Measurements from ENCODE around the gene CDC5L.

CDC5L gene

DNA sequence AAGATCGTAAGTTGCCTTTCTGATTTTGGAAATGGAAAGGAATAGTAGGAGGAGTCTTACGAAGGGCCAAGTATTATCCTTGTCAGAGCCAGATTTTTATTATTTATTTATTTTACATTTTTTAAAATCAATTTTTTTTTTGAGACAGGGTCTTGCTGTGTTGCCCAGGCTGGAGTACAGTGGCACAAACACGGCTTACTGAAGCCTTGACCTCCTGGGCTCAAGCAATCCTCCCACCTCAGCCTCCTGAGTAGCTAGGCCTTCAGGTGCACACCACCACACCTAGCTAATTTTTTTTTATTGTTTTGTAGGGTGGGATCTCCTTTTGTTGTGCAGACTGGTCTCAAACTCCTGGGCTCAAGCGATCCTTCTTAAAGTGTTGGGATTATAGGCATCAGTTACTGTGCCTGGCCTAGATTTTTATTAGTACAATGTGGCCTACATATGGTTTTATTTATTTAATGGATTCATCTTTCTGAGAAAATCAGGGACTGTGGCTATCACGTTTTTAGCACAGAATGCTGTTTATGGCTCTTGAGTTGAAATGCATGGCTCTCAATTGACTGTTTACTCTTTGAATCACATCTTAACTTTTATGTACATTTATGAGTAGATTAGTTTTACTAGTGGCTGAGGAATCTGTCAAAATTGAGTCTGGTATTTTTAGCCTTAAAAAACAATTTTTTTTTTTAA, 16.7 kb downstream of the CDC5L start:
- Histone ChIP-seq H3K4me3 (ENCODE audit: insufficient read depth, low read length, poor library complexity, severe bottlenecking) (no peak overlapping the region), H3K27ac (ENCODE audit: low read depth, low read length) (no peak overlapping the region), H3K9me2 (replicated peaks; ENCODE audit: insufficient read depth, low read length) (no peaks in the 10 kb centered on the region), H3K9me3 (ENCODE audit: insufficient read depth, low read length) (no peaks in the 10 kb centered on the region), H3K27me3 (ENCODE audit: low read length) (no peaks in the 10 kb centered on the region), H3F3A (ENCODE audit: insufficient read depth) (peaks cover 3% of the 10 kb centered on the region; the same call in 1 of the 2 replicates), H2AFZ (ENCODE audit: low read depth, low read length, severe bottlenecking) (no peak overlapping the region), H3K36me3 (ENCODE audit: low read length) (peaks cover 81% of the 10 kb centered on the region), H3K9ac (ENCODE audit: low read length) (no peak overlapping the region), H4K20me1 (ENCODE audit: low read depth, low read length) (peaks cover 17% of the 10 kb centered on the region), H3K79me2 (ENCODE audit: insufficient read depth, low read length) (peaks cover 65% of the 10 kb centered on the region), H3K4me2 (ENCODE audit: low read depth, low read length, poor library complexity, severe bottlenecking) (no peak overlapping the region)
- no peak for TF ChIP-seq EZH2phosphoT487 (conservative IDR thresholded peaks at IDR 0.05; ENCODE audit: low read length)
- TF ChIP-seq, protein P1, sequence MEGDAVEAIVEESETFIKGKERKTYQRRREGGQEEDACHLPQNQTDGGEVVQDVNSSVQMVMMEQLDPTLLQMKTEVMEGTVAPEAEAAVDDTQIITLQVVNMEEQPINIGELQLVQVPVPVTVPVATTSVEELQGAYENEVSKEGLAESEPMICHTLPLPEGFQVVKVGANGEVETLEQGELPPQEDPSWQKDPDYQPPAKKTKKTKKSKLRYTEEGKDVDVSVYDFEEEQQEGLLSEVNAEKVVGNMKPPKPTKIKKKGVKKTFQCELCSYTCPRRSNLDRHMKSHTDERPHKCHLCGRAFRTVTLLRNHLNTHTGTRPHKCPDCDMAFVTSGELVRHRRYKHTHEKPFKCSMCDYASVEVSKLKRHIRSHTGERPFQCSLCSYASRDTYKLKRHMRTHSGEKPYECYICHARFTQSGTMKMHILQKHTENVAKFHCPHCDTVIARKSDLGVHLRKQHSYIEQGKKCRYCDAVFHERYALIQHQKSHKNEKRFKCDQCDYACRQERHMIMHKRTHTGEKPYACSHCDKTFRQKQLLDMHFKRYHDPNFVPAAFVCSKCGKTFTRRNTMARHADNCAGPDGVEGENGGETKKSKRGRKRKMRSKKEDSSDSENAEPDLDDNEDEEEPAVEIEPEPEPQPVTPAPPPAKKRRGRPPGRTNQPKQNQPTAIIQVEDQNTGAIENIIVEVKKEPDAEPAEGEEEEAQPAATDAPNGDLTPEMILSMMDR (IDR thresholded peaks at IDR 0.05; ENCODE audit: insufficient read depth, low read length, poor library complexity, severe bottlenecking): no peak

DNA sequence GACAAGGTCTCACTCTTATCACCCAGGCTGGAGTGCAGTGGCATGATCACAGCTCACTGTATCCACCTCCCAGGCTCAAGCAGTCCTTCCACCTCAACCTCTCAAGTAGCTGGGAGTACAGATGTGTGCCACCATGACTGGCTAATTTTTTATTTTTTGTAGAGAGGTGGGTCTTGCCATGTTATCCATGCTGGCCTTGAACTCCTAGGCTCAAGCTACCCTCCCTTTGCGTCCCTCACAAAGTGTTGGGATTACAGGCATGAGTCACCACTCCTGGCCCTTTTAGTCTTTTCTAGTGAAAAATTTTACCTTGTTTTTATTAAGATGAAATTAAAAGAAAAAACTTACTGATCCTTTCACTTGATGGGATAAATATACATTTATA, 17.2 kb downstream of the CDC5L start:
- Histone ChIP-seq H3K27ac (ENCODE audit: low read depth, low read length) (no peak overlapping the region), H3K36me3 (ENCODE audit: low read length) (peaks cover 83% of the 10 kb centered on the region), H3K9me2 (replicated peaks; ENCODE audit: insufficient read depth, low read length) (no peaks in the 10 kb centered on the region), H4K20me1 (ENCODE audit: low read depth, low read length) (peaks cover 14% of the 10 kb centered on the region), H3K9me3 (ENCODE audit: insufficient read depth, low read length) (no peaks in the 10 kb centered on the region), H3K4me3 (ENCODE audit: insufficient read depth, low read length, poor library complexity, severe bottlenecking) (no peak overlapping the region), H3K79me2 (ENCODE audit: insufficient read depth, low read length) (peaks cover 66% of the 10 kb centered on the region), H3K4me2 (ENCODE audit: low read depth, low read length, poor library complexity, severe bottlenecking) (no peak overlapping the region), H3F3A (ENCODE audit: insufficient read depth) (peaks cover 3% of the 10 kb centered on the region; the same call in 1 of the 2 replicates), H3K9ac (ENCODE audit: low read length) (no peak overlapping the region), H3K27me3 (ENCODE audit: low read length) (no peaks in the 10 kb centered on the region), H2AFZ (ENCODE audit: low read depth, low read length, severe bottlenecking) (no peak overlapping the region)
- TF ChIP-seq, protein P1 (IDR thresholded peaks at IDR 0.05; ENCODE audit: insufficient read depth, low read length, poor library complexity, severe bottlenecking): no peak
- TF ChIP-seq EZH2phosphoT487 (conservative IDR thresholded peaks at IDR 0.05; ENCODE audit: low read length): no peak

DNA sequence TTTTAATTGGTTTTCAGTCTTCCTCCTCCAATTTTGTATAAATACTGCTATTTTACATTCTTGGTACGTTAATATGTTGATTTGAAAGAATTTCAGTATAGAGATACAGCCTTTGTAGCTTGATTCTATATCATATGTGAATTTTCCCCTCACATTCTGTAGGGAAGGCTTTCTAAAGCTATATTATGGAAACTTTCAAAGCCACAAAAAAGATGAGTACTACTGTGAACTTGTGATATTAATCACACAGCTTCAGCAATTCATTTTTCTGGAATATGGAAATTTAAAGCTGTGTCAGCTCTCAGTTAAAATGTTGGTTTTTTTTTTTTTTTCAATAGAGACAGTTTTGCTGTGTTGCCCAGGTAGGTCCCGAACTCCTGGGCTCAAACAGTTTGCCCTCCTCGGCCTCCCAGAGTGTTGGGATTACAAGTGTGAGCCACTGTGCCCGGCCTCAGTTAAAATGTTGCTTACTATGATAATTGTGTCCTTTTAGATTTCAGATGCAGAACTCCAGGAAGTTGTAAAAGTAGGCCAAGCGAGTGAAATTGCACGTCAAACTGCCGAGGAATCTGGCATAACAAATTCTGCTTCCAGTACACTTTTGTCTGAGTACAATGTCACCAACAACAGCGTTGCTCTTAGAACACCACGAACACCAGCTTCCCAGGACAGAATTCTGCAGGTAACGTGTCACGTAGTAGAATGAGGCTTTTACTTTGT, 20.6 kb downstream of the CDC5L start:
- peaks cover 4% of the 10 kb centered on the region; the same call in 1 of the 2 replicates for H3K9me3 ChIP-seq (ENCODE audit: insufficient read depth, low read length)
- H3K27ac ChIP-seq (ENCODE audit: low read depth, low read length): no peak overlapping the region
- no peak overlapping the region for H2AFZ ChIP-seq (ENCODE audit: low read depth, low read length, severe bottlenecking)
- no peak overlapping the region for H3K4me2 ChIP-seq (ENCODE audit: low read depth, low read length, poor library complexity, severe bottlenecking)
- H3K36me3 ChIP-seq (ENCODE audit: low read length): peaks cover 90% of the 10 kb centered on the region
- no peaks in the 10 kb centered on the region for H3K9me2 ChIP-seq (replicated peaks; ENCODE audit: insufficient read depth, low read length)
- H3K9ac ChIP-seq (ENCODE audit: low read length): no peak overlapping the region
- no peak for TF ChIP-seq EZH2phosphoT487 (conservative IDR thresholded peaks at IDR 0.05; ENCODE audit: low read length)
- TF ChIP-seq, protein P1 (IDR thresholded peaks at IDR 0.05; ENCODE audit: insufficient read depth, low read length, poor library complexity, severe bottlenecking): no peak
- no peaks in the 10 kb centered on the region for H3K27me3 ChIP-seq (ENCODE audit: low read length)
- no peak overlapping the region for H3K4me3 ChIP-seq (ENCODE audit: insufficient read depth, low read length, poor library complexity, severe bottlenecking)
- no peaks in the 10 kb centered on the region; the same call in none of the 2 replicates for H3F3A ChIP-seq (ENCODE audit: insufficient read depth)
- H4K20me1 ChIP-seq (ENCODE audit: low read depth, low read length): peaks cover 16% of the 10 kb centered on the region
- H3K79me2 ChIP-seq (ENCODE audit: insufficient read depth, low read length): peaks cover 71% of the 10 kb centered on the region
